Measurements from ENCODE around the gene DYNLL2.
A peak's percentile ranks its signal among the peaks of the same experiment; 100 is the strongest.
"Not testable (repeated sequence)": the region's sequence is repeated elsewhere in the genome, so short reads cannot be mapped to it uniquely, and the experiment has no call there.

Gene DYNLL2

GRCh38 chr17:58082870-58083490 lies at the start of gene DYNLL2:
DYNLL2 (plus strand) TSS chr17:58083419; CDS start chr17:58087091, 3,672 bp downstream.
- DNase-seq (ENCODE audit: low read depth in 2 of 2): peak; percentile 81 to 83

- no peak for DNase-seq (ENCODE audit: low read depth in 2 of 2)
Measured at GRCh38 chr17:58039975-58040374, 43.2 kb upstream of the DYNLL2 start.

- DNase-seq (ENCODE audit: low read depth in 2 of 2): no peak
Measured at GRCh38 chr17:58040386-58040785, 42.8 kb upstream of the DYNLL2 start.

- DNase-seq (ENCODE audit: low read depth in 2 of 2): no peak
Measured at GRCh38 chr17:58041161-58041560, 42.1 kb upstream of the DYNLL2 start.

GRCh38 chr17:58043221-58044181 lies 39.7 kb upstream of the DYNLL2 start:
- DNase-seq (ENCODE audit: low read depth in 2 of 2): no peak

GRCh38 chr17:58044256-58044655 lies 39.0 kb upstream of the DYNLL2 start:
- DNase-seq (ENCODE audit: low read depth in 2 of 2): not testable (repeated sequence)

- DNase-seq (ENCODE audit: low read depth in 2 of 2): no peak
Measured at GRCh38 chr17:58046239-58047094, 36.8 kb upstream of the DYNLL2 start.

GRCh38 chr17:58047376-58048150 lies 35.7 kb upstream of the DYNLL2 start:
- DNase-seq (ENCODE audit: low read depth in 2 of 2): no peak

- DNase-seq (ENCODE audit: low read depth in 2 of 2): no peak
Measured at GRCh38 chr17:58049533-58049932, 33.7 kb upstream of the DYNLL2 start.

GRCh38 chr17:58050966-58051365 lies 32.3 kb upstream of the DYNLL2 start:
- no peak for DNase-seq (ENCODE audit: low read depth in 2 of 2)

GRCh38 chr17:58051468-58051867 lies 31.8 kb upstream of the DYNLL2 start:
- no peak for DNase-seq (ENCODE audit: low read depth in 2 of 2)

- DNase-seq (ENCODE audit: low read depth in 2 of 2): no peak
Measured at GRCh38 chr17:58052407-58052806, 30.8 kb upstream of the DYNLL2 start.

- no peak for DNase-seq (ENCODE audit: low read depth in 2 of 2)
Measured at GRCh38 chr17:58052945-58053715, 30.1 kb upstream of the DYNLL2 start.

- DNase-seq (ENCODE audit: low read depth in 2 of 2): no peak
Measured at GRCh38 chr17:58054641-58055040, 28.6 kb upstream of the DYNLL2 start.

- DNase-seq (ENCODE audit: low read depth in 2 of 2): no peak
Measured at GRCh38 chr17:58056476-58056875, 26.7 kb upstream of the DYNLL2 start.

- no peak for DNase-seq (ENCODE audit: low read depth in 2 of 2)
Measured at GRCh38 chr17:58059141-58059540, 24.1 kb upstream of the DYNLL2 start.

- DNase-seq (ENCODE audit: low read depth in 2 of 2): no peak
Measured at GRCh38 chr17:58060596-58061191, 22.5 kb upstream of the DYNLL2 start.

GRCh38 chr17:58061672-58062071 lies 21.5 kb upstream of the DYNLL2 start:
- DNase-seq (ENCODE audit: low read depth in 2 of 2): no peak

- no peak for DNase-seq (ENCODE audit: low read depth in 2 of 2)
Measured at GRCh38 chr17:58065238-58065637, 18.0 kb upstream of the DYNLL2 start.

- no peak for DNase-seq (ENCODE audit: low read depth in 2 of 2)
Measured at GRCh38 chr17:58066401-58066800, 16.8 kb upstream of the DYNLL2 start.
